Dedifferentiated amniotic fluid mesenchymal stem cell (primary cell): ENCODE results near the gene CENATAC.
A peak's percentile ranks its signal among the peaks of the same experiment; 100 is the strongest.
"Not testable (repeated sequence)": the region's sequence is repeated elsewhere in the genome, so short reads cannot be mapped to it uniquely, and the experiment has no call there.

Experiments used
- DNase-seq: peaks from one replicate; pipeline ENCODE4 v3.0.0-alpha.2; 2016; ENCODE audit errors: extremely low spot score

The CENATAC gene

GRCh38 chr11:119054418-119054817 lies 56.5 kb downstream of the CENATAC start:
- DNase-seq, result no peak

GRCh38 chr11:119055901-119056300 lies 58.0 kb downstream of the CENATAC start:
- DNase-seq, result no peak

DNA sequence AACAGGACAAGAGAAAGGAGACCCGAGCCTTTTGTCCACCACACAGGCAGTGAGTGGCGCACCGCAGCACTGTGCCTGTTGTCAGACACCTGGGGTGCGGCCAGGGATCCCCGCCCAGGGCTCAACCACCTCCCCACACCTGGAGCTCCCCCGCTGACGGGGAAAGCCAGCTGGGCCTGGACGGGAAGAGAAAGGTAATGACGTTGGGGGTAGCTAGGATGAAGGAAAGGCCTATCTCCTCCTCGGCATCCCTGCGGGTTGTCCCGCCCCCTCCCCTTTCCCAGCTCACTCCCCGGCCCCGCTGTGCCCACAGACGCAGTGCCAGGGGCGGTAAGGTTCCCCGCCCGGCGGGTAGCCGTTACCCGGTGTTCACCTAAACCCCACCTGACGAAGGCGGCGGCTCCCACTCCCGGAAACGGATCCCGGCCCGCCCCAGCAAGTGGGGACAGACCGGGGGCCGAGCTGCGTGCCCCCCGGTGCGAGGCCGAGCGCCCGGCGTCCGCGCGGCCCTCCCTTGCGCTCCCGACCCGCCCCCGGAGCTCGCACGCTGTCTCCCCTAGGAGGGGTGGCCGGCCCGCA lies 58.6 kb downstream of the CENATAC start:
- no peak for DNase-seq

DNA sequence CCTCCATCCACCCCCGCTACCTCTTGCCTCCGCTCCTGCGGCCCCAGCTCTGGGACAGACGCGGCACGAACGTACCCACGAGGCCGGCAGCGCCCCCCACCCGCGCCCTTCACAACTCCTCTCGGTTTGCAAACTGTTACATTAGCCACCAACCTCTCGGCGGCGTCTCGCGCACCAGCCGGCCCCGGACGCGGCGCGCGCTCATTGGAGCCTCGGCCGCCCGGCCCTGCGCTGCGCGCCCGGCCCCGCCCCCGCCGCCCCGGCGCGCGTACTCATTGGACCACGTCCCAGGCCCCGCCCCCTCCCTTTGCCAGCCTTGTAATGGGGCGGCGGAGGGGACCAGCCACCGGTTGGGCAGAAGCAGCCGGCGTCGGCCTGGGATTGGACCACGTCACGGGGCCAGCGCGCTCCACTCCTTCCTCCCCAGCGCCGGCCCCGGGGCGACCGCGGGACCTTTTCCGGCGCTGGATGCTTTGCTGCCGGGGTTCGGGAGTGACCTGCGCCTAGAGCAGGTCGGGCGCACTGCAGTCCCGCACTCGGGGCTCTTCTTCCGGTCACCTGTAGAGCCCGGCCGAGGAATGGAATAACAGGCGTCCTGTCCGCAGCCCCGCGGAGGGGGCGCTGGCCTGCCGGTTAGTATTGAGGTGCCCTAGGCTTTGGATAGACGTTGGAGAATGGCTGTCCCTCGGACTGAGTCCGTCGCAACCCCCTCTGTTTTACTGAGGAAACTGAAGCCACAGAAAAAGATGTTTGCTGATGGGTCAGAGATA lies 59.2 kb downstream of the CENATAC start, which contains the start of gene HYOU1:
HYOU1 (minus strand) TSS at position 206 of the 770 bp plus-strand sequence. CDS start 1,045 bp downstream, outside the sequence.
- DNase-seq, result peak; percentile 96

DNA sequence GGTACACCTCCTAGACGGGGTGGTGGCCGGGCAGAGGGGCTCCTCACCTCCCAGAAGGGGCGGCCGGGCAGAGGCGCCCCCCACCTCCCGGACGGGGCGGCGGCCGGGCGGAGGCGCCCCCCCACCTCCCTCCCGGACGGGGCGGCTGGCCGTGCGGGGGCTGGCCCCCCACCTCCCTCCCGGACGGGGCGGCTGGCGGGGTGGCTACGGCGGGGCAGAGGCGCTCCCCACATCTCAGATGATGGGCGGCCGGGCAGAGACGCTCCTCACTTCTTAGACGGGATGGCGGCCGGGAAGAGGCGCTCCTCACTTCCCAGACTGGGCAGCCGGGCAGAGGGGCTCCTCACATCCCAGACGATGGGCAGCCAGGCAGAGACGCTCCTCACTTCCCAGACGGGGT lies 61.2 kb downstream of the CENATAC start:
- DNase-seq, result not testable (repeated sequence)

DNA sequence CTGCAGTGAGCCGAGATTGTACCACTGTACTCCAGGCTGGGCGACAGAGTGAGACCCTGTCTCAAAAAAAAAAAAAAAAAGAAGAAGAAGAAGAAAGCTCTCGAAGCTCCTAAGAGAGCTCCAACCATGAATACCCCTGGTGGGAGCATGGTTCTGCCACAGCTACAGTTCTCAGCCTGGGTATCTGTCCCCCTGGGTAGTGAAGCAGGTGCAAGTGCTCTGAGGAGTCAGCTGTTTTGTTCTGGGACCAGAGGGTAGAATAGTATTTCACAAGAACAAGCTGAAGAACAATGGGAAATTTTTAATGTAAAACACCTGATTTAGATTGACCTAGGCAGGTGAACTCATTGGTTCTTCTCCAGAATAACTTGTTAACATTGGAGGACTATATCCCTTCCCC lies 63.3 kb downstream of the CENATAC start:
- DNase-seq, result no peak

- peak; percentile 57 for DNase-seq
Measured at GRCh38 chr11:119062779-119063178, 64.8 kb downstream of the CENATAC start.

- DNase-seq, result no peak
Measured at GRCh38 chr11:119065369-119065768, 67.4 kb downstream of the CENATAC start.
